GM12878 (cell line): ENCODE data around the gene C21orf91. TPM values are rescaled to one million over a fixed set of nuclear protein-coding genes. Genes with fewer than 3 reads are reported as not detected.

Experiments
- CEBPB ChIP-seq, 2 experiments: fragments of 150-350 bp in 1 of 2; IDR thresholded peaks; 2 replicates each; pipeline ENCODE4 v1.6.1; 2012 to 2014; ENCODE audit warnings: low read depth in 2 of 2, low read length in 2 of 2, borderline replicate concordance in 1 of 2, inconsistent platforms in 1 of 2
- CHD2 ChIP-seq: IDR thresholded peaks from 2 replicates; pipeline ENCODE4 v1.6.1; 2011; ENCODE audit warnings: low read depth, low read length, improper control_type of control experiment, borderline replicate concordance
- CREM ChIP-seq: IDR thresholded peaks from 2 replicates; pipeline ENCODE4 v1.6.1; 2014; ENCODE audit warnings: antibody characterized with exemption, low read depth
- EED ChIP-seq: sonication (generic); IDR thresholded peaks from 2 replicates; pipeline ENCODE4 v1.6.1; 2016; ENCODE audit warnings: antibody characterized with exemption, low read depth
- EP300 ChIP-seq, 2 experiments: fragments of 150-350 bp in 1 of 2; IDR thresholded peaks; 2 replicates each; pipeline ENCODE4 v1.6.1; 2011 to 2012; ENCODE audit warnings: low read depth in 2 of 2, low read length in 2 of 2, borderline replicate concordance in 1 of 2, improper control_type of control experiment in 1 of 2, inconsistent platforms in 1 of 2; ENCODE audit not compliant: control insufficient read depth in 1 of 2
- ETV6 ChIP-seq, 2 experiments: fragments of 450-650 bp in 1 of 2; IDR thresholded peaks in 1 of 2; conservative IDR thresholded peaks in 1 of 2; 2 replicates each; pipeline ENCODE4 v1.6.1; 2014; ENCODE audit warnings: antibody characterized with exemption in 1 of 2, borderline replicate concordance in 1 of 2, low read depth in 1 of 2, mild to moderate bottlenecking in 1 of 2, moderate library complexity in 1 of 2
- FOXM1 ChIP-seq: IDR thresholded peaks from 2 replicates; pipeline ENCODE4 v1.6.1; 2012; ENCODE audit warnings: low read depth, mild to moderate bottlenecking, inconsistent platforms, low read length, moderate library complexity
- IKZF2 ChIP-seq, 2 experiments: fragments of 450-650 bp; IDR thresholded peaks; 2 replicates each; pipeline ENCODE4 v1.6.1; 2017; ENCODE audit warnings: mild to moderate bottlenecking in 2 of 2, moderate library complexity in 2 of 2
- KDM1A ChIP-seq: fragments of 200-600 bp; sonication (generic); IDR thresholded peaks from 2 replicates; pipeline ENCODE4 v1.6.1; 2016; ENCODE audit warnings: borderline replicate concordance
- LARP7 ChIP-seq: fragments of 450-650 bp; IDR thresholded peaks from 2 replicates; pipeline ENCODE4 v1.6.1; 2017; ENCODE audit warnings: mild to moderate bottlenecking
- MEF2A ChIP-seq: IDR thresholded peaks from 2 replicates; pipeline ENCODE4 v1.6.1; 2011; ENCODE audit warnings: low read depth, mild to moderate bottlenecking, low read length, moderate library complexity; ENCODE audit not compliant: insufficient read depth
- MEF2B ChIP-seq: fragments of 450-650 bp; IDR thresholded peaks from 2 replicates; pipeline ENCODE4 v1.6.1; 2018; ENCODE audit warnings: mild to moderate bottlenecking, moderate library complexity; ENCODE audit not compliant: partially characterized antibody, poor library complexity, severe bottlenecking
- MTA3 ChIP-seq: IDR thresholded peaks from 2 replicates; pipeline ENCODE4 v1.6.1; 2012; ENCODE audit warnings: low read length, inconsistent platforms, borderline replicate concordance
- NFYB ChIP-seq: IDR thresholded peaks from 2 replicates; pipeline ENCODE4 v1.6.1; 2011; ENCODE audit warnings: low read depth, mild to moderate bottlenecking, low read length, improper control_type of control experiment, moderate library complexity; ENCODE audit not compliant: insufficient read depth
- PAX5 ChIP-seq: IDR thresholded peaks from 2 replicates; pipeline ENCODE4 v1.6.1; 2011; ENCODE audit warnings: low read depth, low read length, borderline replicate concordance
- POLR2A ChIP-seq: IDR thresholded peaks from 2 replicates; pipeline ENCODE4 v1.6.1; 2011; ENCODE audit warnings: low read depth, mild to moderate bottlenecking, low read length
- POU2F2 ChIP-seq: IDR thresholded peaks from 3 replicates; pipeline ENCODE4 v1.6.1; 2011; ENCODE audit warnings: low read depth, mild to moderate bottlenecking, low read length, borderline replicate concordance
- RAD51 ChIP-seq: fragments of 450-650 bp; IDR thresholded peaks from 2 replicates; pipeline ENCODE4 v1.6.1; 2016; ENCODE audit warnings: moderate library complexity, mild to moderate bottlenecking, inconsistent platforms
- RUNX3 ChIP-seq: IDR thresholded peaks from 2 replicates; pipeline ENCODE4 v1.6.1; 2012; ENCODE audit warnings: low read length, inconsistent platforms
- SP1 ChIP-seq: IDR thresholded peaks from one replicate; pipeline ENCODE4 v1.6.1; 2011; ENCODE audit warnings: low read depth, low read length
- SREBF2 ChIP-seq: IDR thresholded peaks from 2 replicates; pipeline ENCODE4 v1.6.1; 2012; ENCODE audit warnings: mild to moderate bottlenecking, low read length
- SRF ChIP-seq, 2 experiments: IDR thresholded peaks; 2 replicates each; pipeline ENCODE4 v1.6.1; 2011; ENCODE audit warnings: low read depth in 2 of 2, low read length in 2 of 2, mild to moderate bottlenecking in 1 of 2, moderate library complexity in 1 of 2
- STAT3 ChIP-seq: IDR thresholded peaks from 2 replicates; pipeline ENCODE4 v1.6.1; 2011; ENCODE audit warnings: low read depth, low read length, improper control_type of control experiment
- TAF1 ChIP-seq: IDR thresholded peaks from 2 replicates; pipeline ENCODE4 v1.6.1; 2011; ENCODE audit warnings: mild to moderate bottlenecking, low read depth, low read length, borderline replicate concordance
- TBL1XR1 ChIP-seq: IDR thresholded peaks from 2 replicates; pipeline ENCODE4 v1.6.1; 2012; ENCODE audit warnings: low read depth, low read length, improper control_type of control experiment
- WRNIP1 ChIP-seq: IDR thresholded peaks from 2 replicates; pipeline ENCODE4 v1.6.1; 2011; ENCODE audit warnings: low read depth, low read length, improper control_type of control experiment, borderline replicate concordance
- polyA plus RNA-seq, 11 experiments: library from polyadenylated mRNA; depleted of rRNA in 4 of 11; unstranded in 6 of 11; stranded (reverse) in 5 of 11; fragments of >200 nt; fragmentation: Nextera tagmentation in 4 of 11; fragmentation: Illumina TruSeq in 1 of 11; extraction: Ambion mirVana in 4 of 11; extraction: Trizol in 1 of 11; gene quantifications; 1 replicate in 1 of 11; 2 replicates in 10 of 11; pipeline versions ENCODE4 v1.2.1 to v1.2.3, GENCODE V29; 2011 to 2016; ENCODE audit warnings: inconsistent platforms in 2 of 11, missing spikeins in 2 of 11, low read depth in 1 of 11
- total RNA-seq, 4 experiments: library from RNA; depleted of rRNA in 3 of 4; stranded (reverse); fragments of >200 nt in 3 of 4; fragmentation: Illumina TruSeq in 1 of 4; extraction: Trizol in 1 of 4; gene quantifications; 2 replicates each; pipeline versions ENCODE4 v1.2.1 to v1.2.3, GENCODE V29; 2013 to 2021
- TF ChIP-seq, protein P1 (sequence below): IDR thresholded peaks from 2 replicates; pipeline ENCODE4 v1.6.1; 2012; ENCODE audit warnings: low read depth, low read length, improper control_type of control experiment
- TF ChIP-seq, protein P2 (sequence below): fragments of 450-650 bp; conservative IDR thresholded peaks from 2 replicates; pipeline ENCODE4 v1.6.1; 2017; ENCODE audit warnings: mild to moderate bottlenecking, moderate library complexity

C21orf91 gene
- total and polyA plus RNA-seq, 10 of the 15 experiments (the other 5 are each of a cell fraction or from before 2014, with no cell fraction given): 9.3 to 40.3 (median 29.8) TPM

DNA sequence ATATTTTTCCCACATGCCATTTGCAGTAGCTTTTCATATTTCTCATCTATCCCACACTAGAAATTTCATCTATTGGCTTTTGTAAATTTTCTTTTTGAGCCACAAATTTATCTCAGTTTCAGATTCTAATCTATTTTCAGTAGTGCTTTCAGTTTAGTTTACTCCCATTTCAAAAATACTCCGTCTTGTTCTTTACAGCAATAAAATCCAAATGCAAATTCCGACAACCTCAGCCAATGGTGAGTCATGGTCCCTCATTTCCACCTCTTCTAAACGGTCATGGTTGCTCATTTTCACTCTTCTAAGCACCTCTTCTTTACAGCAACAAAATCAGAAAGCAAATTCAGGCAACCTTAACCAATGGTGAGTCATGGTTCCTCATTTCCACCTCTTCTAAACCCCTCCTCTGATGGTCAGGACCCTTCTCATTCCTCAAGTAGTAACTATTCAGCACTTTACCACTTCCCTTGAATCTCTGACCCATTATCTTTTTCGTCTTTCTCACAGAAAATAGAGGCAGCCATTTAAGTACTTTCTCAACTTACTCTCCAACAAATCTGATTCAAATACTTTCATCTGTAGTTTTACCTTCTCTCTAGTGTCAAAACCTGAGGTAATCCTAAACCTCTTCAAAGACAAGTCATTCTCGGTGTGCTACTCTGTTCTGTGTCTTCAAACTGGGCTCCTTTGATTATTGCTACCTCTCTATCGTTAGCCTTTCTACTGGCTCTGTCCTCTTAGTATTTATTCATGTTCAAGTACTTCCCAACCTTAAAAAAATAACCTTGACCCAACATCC is 34.4 kb downstream of the C21orf91 start (continued):
- TF ChIP-seq MEF2A: peak; percentile 80
- peak; percentile 12; the same call in 1 of the 2 replicates for TF ChIP-seq CHD2
- no peak; the same call in 1 of the 2 replicates for TF ChIP-seq POLR2A
- no peak for TF ChIP-seq LARP7
- peak; percentile 75 for TF ChIP-seq MEF2B
- TF ChIP-seq KDM1A: no peak
- TF ChIP-seq WRNIP1: no peak
- TF ChIP-seq, protein P1, sequence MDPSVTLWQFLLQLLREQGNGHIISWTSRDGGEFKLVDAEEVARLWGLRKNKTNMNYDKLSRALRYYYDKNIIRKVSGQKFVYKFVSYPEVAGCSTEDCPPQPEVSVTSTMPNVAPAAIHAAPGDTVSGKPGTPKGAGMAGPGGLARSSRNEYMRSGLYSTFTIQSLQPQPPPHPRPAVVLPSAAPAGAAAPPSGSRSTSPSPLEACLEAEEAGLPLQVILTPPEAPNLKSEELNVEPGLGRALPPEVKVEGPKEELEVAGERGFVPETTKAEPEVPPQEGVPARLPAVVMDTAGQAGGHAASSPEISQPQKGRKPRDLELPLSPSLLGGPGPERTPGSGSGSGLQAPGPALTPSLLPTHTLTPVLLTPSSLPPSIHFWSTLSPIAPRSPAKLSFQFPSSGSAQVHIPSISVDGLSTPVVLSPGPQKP: 0 out of 2 replicates have a peak, but pooled peaks have one; percentile 15
- TF ChIP-seq IKZF2 (IDR thresholded peaks at IDR 0.05): peak; percentile 51 to 62
- peak; percentile 95 for TF ChIP-seq POU2F2
- peak; percentile 72 for TF ChIP-seq EED
- TF ChIP-seq ETV6 (conservative IDR thresholded peaks at IDR 0.05 in 1 of 2, IDR thresholded peaks at IDR 0.05 in 1 of 2; ENCODE audit: borderline replicate concordance in 1 of 2, low read depth in 1 of 2): peak in 1 of 2 experiments; percentile 52; a peak in 2 of 4 replicates
- peak; percentile 95 for TF ChIP-seq TBL1XR1
- TF ChIP-seq RAD51: no peak
- peak in 1 of 2 experiments; percentile 25; a peak in 1 of 4 replicates for TF ChIP-seq EP300 (IDR thresholded peaks at IDR 0.05; ENCODE audit: borderline replicate concordance in 1 of 2, control insufficient read depth in 1 of 2, low read depth in 2 of 2, low read length in 2 of 2)
- TF ChIP-seq SREBF2: no peak
- peak; percentile 89; the same call in 1 of the 2 replicates for TF ChIP-seq PAX5
- TF ChIP-seq SRF (IDR thresholded peaks at IDR 0.05; ENCODE audit: low read depth in 2 of 2, low read length in 2 of 2): no peak
- peak; percentile 5 for TF ChIP-seq SP1
- peak; percentile 43; the same call in 1 of the 2 replicates for TF ChIP-seq CREM
- peak; percentile 24; the same call in 1 of the 2 replicates for TF ChIP-seq TAF1
- TF ChIP-seq STAT3: 0 out of 2 replicates have a peak, but pooled peaks have one; percentile 26
- TF ChIP-seq CEBPB (IDR thresholded peaks at IDR 0.05; ENCODE audit: borderline replicate concordance in 1 of 2, low read depth in 2 of 2, low read length in 2 of 2): 0 out of 4 replicates have a peak, but pooled peaks of 1 of the 2 experiments have one; percentile 11
- TF ChIP-seq FOXM1: peak; percentile 53
- peak; percentile 59; the same call in 1 of the 2 replicates for TF ChIP-seq NFYB
- TF ChIP-seq MTA3: peak; percentile 84; the same call in 1 of the 2 replicates
- peak; percentile 84 for TF ChIP-seq RUNX3
- TF ChIP-seq, protein P2, sequence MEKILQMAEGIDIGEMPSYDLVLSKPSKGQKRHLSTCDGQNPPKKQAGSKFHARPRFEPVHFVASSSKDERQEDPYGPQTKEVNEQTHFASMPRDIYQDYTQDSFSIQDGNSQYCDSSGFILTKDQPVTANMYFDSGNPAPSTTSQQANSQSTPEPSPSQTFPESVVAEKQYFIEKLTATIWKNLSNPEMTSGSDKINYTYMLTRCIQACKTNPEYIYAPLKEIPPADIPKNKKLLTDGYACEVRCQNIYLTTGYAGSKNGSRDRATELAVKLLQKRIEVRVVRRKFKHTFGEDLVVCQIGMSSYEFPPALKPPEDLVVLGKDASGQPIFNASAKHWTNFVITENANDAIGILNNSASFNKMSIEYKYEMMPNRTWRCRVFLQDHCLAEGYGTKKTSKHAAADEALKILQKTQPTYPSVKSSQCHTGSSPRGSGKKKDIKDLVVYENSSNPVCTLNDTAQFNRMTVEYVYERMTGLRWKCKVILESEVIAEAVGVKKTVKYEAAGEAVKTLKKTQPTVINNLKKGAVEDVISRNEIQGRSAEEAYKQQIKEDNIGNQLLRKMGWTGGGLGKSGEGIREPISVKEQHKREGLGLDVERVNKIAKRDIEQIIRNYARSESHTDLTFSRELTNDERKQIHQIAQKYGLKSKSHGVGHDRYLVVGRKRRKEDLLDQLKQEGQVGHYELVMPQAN: no peak
